GM21723 (cell line): ENCODE results near the gene JARID2.

ENCODE experiments used
- ATAC-seq: cut with Tn5 transposase; IDR thresholded peaks from one replicate; pipeline ENCODE4 v1.9.1; 2021; ENCODE audit warnings: mild to moderate bottlenecking, moderate library complexity; ENCODE audit not compliant: unreplicated experiment

The JARID2 gene

DNA sequence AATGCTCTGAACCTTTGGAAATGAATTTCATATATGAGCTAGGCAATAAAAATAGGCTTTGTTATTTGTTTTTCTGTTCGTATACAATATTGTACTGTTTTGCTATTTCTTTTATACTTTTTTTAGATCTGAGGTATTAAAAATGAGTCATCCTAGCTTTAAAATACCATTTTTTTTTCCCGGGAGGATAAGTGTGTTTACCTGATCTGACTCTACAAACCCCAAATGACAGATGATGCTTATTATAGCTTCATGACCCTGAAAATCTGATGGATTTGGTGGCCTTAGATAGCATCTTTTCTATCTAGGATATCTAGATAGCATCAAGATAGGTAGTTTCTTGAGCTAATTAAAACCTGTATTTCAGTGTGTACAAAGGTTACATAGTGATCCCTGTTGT is 210.6 kb downstream of the JARID2 start:
- no peak for ATAC-seq

GRCh38 chr6:15457121-15457650 is 211.3 kb downstream of the JARID2 start:
- ATAC-seq: no peak

DNA sequence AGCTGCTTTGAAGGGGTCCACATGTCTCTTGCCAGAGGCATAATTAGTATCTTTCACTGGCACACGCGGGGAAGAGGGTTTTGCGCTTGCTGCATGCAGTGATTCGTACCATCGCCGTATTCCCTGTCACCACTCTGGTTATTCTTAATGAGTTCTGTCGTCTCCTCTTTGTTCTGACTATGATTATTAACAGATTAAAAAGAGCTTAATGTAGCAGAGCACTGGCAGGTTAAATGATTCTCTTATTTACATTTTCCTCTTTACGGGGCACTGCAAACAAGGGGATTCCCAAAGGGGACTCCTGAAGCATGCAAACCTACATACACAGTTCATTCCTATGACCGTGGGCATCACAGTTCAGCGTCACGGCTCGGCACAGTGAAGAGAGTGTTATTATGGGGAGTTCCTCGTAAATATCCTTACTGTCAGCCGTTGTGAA is 212.2 kb downstream of the JARID2 start:
- no peak for ATAC-seq

- ATAC-seq: no peak
Measured at GRCh38 chr6:15460110-15460727, 214.3 kb downstream of the JARID2 start.

DNA sequence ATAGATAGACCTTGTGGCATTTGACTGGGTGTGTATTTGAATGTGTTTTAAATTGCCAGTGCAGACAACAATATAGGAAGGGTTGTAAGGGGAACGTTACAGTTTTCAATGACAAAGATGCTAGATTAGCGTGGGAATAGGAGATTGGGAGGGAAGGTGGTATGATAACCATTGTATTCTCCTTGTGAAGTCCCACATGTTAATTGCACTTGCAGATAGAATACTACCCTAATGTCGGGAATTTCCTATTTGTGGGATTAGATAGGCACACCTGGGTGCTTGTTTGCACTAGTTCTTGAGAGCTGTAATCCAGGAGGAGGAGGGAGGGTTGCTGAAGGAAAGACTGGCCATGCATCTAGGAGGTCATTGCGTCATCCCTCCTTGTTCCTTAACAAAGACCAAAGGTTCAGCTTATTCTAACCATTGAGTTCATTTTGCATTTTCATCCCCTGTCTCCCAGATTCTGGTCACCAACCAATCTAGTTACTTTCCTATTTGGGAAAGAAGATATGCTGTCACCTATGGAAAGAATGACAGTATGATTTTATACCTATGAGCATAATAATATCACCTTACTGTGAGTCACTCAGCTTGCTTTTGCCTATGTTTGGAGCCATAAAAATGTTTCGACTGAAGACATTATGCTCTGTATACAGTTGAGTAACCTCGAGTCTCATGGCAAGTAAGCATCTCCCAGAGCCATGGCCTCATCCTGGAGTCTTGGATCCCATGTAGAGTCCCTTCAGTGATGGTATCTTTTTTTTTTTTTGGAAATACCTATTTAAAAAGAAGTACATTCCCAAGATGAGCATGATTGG is 215.5 kb downstream of the JARID2 start:
- no peak for ATAC-seq

DNA sequence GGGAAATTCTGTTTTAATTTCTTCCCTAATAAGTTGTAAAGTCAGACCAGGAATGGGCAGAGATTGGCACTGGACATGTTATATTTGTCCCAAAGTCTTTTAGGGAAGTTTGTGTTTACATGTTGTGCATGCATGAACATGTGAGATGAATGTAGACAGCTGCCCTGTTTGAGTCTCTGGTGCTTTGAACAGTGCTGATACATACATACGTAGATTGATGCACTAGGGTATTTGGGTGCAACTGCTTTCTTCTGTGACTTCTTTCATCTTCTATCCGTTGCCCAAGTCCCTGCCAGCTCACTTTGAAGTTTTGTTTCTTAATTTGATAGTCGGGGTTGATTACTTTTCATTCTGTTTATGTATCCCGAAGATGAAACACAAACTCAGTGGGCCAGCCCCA is 216.4 kb downstream of the JARID2 start:
- ATAC-seq: no peak

DNA sequence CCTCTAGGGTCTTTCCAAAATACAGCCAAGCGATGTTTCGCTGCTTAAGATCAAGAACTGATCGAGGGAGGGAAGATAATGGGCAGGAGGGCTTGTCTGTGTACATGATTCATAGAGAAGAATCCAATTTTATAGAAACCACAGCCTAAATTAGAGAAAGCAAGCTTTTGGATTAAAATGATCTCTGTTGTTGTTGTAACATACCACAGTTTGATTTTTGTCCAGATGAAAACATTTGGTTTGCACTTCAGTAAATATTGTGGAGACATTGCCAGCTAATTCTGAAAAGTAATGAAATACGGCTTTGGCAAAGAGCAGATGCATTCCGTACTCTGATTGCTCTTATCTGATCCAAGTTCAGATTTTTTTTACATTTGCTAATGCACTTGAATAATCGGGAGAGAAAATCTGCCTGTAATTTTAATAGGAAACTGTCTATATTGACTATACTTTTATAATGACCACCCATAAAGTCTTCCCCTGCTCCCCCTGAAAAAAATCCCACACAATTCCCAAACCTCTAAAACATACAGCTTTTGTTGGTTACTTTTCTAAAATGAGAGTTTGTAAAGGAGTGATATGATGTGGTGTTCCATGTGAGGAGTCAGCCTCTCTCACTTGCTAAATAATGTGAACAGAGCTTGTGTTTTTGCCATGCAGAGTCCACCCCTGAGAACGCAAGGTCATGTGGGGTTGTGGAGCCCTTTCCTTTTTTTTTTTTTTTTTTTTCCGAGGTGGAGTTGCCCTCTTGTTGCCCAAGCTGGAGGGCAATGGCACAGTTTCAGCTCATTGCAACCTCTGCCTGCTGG is 217.1 kb downstream of the JARID2 start:
- ATAC-seq: no peak

DNA sequence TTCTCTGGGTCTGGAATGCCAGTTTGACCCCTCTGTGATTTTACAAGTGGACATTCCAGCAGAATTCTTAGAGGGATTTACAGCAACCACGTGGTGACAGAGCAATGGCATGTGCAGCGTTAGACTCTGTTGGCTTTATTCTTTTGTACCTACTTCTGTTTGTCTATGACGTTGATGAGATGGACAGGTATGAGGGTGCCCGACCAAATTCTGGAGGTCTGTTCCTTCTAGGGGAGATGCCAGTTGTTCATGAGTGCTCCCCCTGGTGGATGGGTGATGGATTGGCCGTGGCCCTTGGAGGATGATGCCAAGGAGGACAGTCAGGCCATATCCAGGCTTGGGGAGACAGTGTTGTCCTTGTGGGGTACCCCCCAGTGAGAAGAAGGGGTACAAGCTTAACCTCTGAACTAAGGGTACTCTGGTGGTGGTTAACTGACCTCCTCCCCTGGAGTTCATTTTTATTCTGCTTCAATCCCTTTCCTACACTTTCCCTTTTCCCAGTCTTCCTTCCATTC is 218.4 kb downstream of the JARID2 start:
- ATAC-seq: no peak

- ATAC-seq: no peak
Measured at GRCh38 chr6:15465212-15465611, 219.3 kb downstream of the JARID2 start.

DNA sequence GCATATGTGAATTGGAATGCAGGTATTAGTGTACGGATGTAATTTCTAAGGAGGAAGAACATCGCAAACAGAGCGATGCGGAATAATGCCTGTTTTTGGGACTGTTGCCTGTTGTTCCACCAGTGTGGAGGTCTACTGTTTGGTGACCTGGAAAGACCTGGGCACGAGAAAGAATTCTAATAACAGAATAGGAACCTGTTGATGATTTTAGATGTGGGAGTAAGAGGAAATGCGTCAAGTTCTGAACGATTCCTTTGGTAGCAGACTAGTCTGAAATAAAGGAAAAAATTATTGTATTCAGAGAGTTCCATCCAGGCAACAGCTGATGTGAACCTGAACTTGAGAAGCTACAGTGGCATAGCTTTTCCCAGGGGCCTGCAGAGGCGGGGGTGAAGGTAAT is 224.9 kb downstream of the JARID2 start:
- no peak for ATAC-seq

- no peak for ATAC-seq
Measured at GRCh38 chr6:15472621-15473020, 226.8 kb downstream of the JARID2 start.

- ATAC-seq: no peak
Measured at GRCh38 chr6:15473174-15473573, 227.3 kb downstream of the JARID2 start.

- ATAC-seq: no peak
Measured at GRCh38 chr6:15473741-15474161, 227.9 kb downstream of the JARID2 start.

GRCh38 chr6:15474196-15474595 is 228.3 kb downstream of the JARID2 start:
- no peak for ATAC-seq

DNA sequence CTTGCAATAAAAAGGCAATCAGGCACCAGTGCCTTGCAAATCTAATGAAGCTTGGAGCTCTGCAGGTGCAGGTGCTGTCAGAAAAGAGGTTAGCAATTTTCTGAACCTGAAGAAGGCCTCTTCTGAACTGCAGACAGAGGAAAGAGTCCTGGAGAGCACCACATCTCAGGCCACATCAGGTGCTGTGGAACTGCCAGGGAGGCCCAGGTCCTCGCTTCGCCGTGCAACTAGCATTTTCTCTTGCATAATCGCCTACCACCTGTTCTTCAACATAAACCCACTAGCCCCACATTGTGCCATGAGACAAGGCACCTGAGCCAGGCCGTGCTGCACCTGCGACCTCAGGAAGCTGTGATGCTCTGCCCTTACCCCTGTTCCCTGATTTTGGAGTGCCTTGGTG is 229.4 kb downstream of the JARID2 start:
- ATAC-seq: no peak

GRCh38 chr6:15475872-15476271 is 230.0 kb downstream of the JARID2 start:
- no peak for ATAC-seq

GRCh38 chr6:15476631-15477380 is 230.9 kb downstream of the JARID2 start:
- no peak for ATAC-seq

- no peak for ATAC-seq
Measured at GRCh38 chr6:15477746-15478145, 231.9 kb downstream of the JARID2 start.

DNA sequence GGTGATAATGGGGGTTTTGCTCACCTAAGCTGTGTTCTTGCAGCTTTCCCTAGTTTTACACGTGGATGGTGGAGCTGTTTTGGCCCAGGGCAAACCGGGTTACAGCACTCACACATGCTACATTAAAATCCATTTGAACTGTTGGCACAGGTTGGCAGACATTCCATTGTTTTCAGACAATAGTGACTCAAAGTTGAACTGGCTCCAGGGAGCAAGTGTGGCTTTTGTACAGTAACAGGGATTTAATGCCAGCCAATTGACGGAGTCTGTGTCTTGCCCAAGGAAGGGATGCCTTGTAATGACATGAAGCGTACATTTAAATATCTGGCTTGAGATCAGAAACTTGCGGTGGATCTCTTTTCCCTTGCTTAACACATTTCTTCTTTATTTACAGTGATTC is 233.9 kb downstream of the JARID2 start:
- no peak for ATAC-seq

- ATAC-seq: no peak
Measured at GRCh38 chr6:15480525-15480924, 234.7 kb downstream of the JARID2 start.
